Endothelial cell of umbilical vein (primary cell): ENCODE results near the gene PLEKHA7. TPM values are rescaled to one million over a fixed set of nuclear protein-coding genes. Genes with fewer than 3 reads are reported as not detected.

Experiments
- BruUV-seq: library from RNA; stranded (reverse); fragments of 400-500 nt; replicated peaks from 2 replicates; lab custom pipeline; 2021; lab: Mats Ljungman, UMichigan
- CTCF ChIA-PET: fragments of 300-600, 350-600 bp; sonication (Branson Sonifier 250); formaldehyde crosslinking; loops from one replicate; lab custom pipeline; 2021; ENCODE audit warnings: antibody characterized with exemption, inconsistent platforms; lab: Charles Lee
- POLR2A ChIA-PET: fragments of 300-600, 350-600 bp; sonication (Branson Sonifier 250); formaldehyde crosslinking; loops from one replicate; lab custom pipeline; 2021; ENCODE audit warnings: antibody characterized with exemption, inconsistent platforms; lab: Charles Lee
- DNase-seq: peaks from one replicate; pipeline ENCODE4 v3.0.0-alpha.2; 2011; ENCODE audit warnings: low read depth, low spot score
- FAIRE-seq: peaks from 2 replicates; lab custom pipeline; 2011; peaks lifted over from hg19 to GRCh38; lab: Jason Lieb, UNC
- H2AFZ ChIP-seq: 2 replicates; pipeline ENCODE4 v1.6.0; 2012; ENCODE audit warnings: low read depth, low read length, control low read depth, inconsistent platforms
- H3K27ac ChIP-seq: 2 replicates; pipeline ENCODE4 v1.5.1; 2011; ENCODE audit warnings: low read depth, mild to moderate bottlenecking, control low read depth, low read length, moderate library complexity; ENCODE audit not compliant: insufficient read depth
- H3K27me3 ChIP-seq, 2 experiments: 2 replicates each; pipeline versions ENCODE4 v1.6.0 to v1.6.1; 2011; ENCODE audit warnings: low read length in 2 of 2, mixed read lengths in 1 of 2; ENCODE audit not compliant: control insufficient read depth in 2 of 2, insufficient read depth in 2 of 2
- H3K36me3 ChIP-seq, 2 experiments: 2 replicates in 1 of 2; 3 replicates in 1 of 2; pipeline ENCODE4 v1.5.1; 2011; ENCODE audit warnings: low read length in 2 of 2, mild to moderate bottlenecking in 1 of 2, moderate library complexity in 1 of 2; ENCODE audit not compliant: control insufficient read depth in 2 of 2, insufficient read depth in 2 of 2; ENCODE audit errors: extremely low read depth in 1 of 2
- H3K4me1 ChIP-seq: 3 replicates; pipeline ENCODE4 v1.5.1; 2011; ENCODE audit warnings: mild to moderate bottlenecking, low read length; ENCODE audit not compliant: control insufficient read depth, insufficient read depth; ENCODE audit errors: extremely low read depth
- H3K4me2 ChIP-seq: 2 replicates; pipeline ENCODE4 v1.6.1; 2011; ENCODE audit warnings: low read length, control low read depth, mixed read lengths; ENCODE audit not compliant: insufficient read depth
- H3K4me3 ChIP-seq, 3 experiments: fragments of 200-600 bp in 1 of 3; sonication (generic), shearing (Covaris generic) in 1 of 3; replicated peaks in 1 of 3; 2 replicates each; pipeline ENCODE4 v1.5.1; 2011 to 2016; ENCODE audit warnings: control low read depth in 3 of 3, low read length in 3 of 3, mild to moderate bottlenecking in 2 of 3, inconsistent platforms in 1 of 3, low read depth in 1 of 3, moderate library complexity in 1 of 3; ENCODE audit not compliant: insufficient read depth in 1 of 3
- H3K79me2 ChIP-seq: 2 replicates; pipeline ENCODE4 v1.6.0; 2012; ENCODE audit warnings: low read length, inconsistent platforms; ENCODE audit not compliant: control insufficient read depth, insufficient read depth
- H3K9ac ChIP-seq: replicated peaks from 2 replicates; pipeline ENCODE3; 2011; ENCODE audit warnings: low read length, control low read depth; ENCODE audit not compliant: insufficient read depth; ENCODE audit errors: extremely low read depth
- H3K9me1 ChIP-seq: replicated peaks from 3 replicates; pipeline ENCODE4 v1.6.0; 2011; ENCODE audit warnings: mild to moderate bottlenecking, low read length; ENCODE audit not compliant: control insufficient read depth, insufficient read depth; ENCODE audit errors: extremely low read depth
- H3K9me3 ChIP-seq: replicated peaks from 2 replicates; pipeline ENCODE4 v1.5.1; 2012; ENCODE audit warnings: low read length, inconsistent platforms; ENCODE audit not compliant: control insufficient read depth, insufficient read depth
- H4K20me1 ChIP-seq: replicated peaks from 2 replicates; pipeline ENCODE3; 2011; ENCODE audit warnings: mild to moderate bottlenecking, low read length; ENCODE audit not compliant: control insufficient read depth, insufficient read depth; ENCODE audit errors: extremely low read depth
- EZH2 ChIP-seq: IDR thresholded peaks from 2 replicates; pipeline ENCODE4 v1.6.1; 2012; ENCODE audit warnings: borderline replicate concordance, low read depth, mild to moderate bottlenecking, moderate library complexity, low read length, inconsistent platforms; ENCODE audit not compliant: severe bottlenecking
- FOS ChIP-seq: IDR thresholded peaks from 2 replicates; pipeline ENCODE4 v1.6.1; 2011; ENCODE audit warnings: mild to moderate bottlenecking, low read length, moderate library complexity, borderline replicate concordance; ENCODE audit not compliant: insufficient read depth
- GATA2 ChIP-seq: IDR thresholded peaks from 2 replicates; pipeline ENCODE4 v1.7.0; 2011; ENCODE audit warnings: low read depth, mild to moderate bottlenecking, moderate library complexity, mixed read lengths, low read length; ENCODE audit not compliant: insufficient read length, insufficient read depth
- JUN ChIP-seq: IDR thresholded peaks from 2 replicates; pipeline ENCODE4 v1.6.1; 2011; ENCODE audit warnings: borderline replicate concordance, low read depth; ENCODE audit not compliant: insufficient read length, insufficient read depth
- MYC ChIP-seq: IDR thresholded peaks from one replicate; pipeline ENCODE4 v1.6.1; 2011; ENCODE audit warnings: mild to moderate bottlenecking, low read depth, low read length
- POLR2A ChIP-seq: IDR thresholded peaks from 2 replicates; pipeline ENCODE4 v1.6.1; 2012; ENCODE audit warnings: low read depth, mild to moderate bottlenecking, control low read depth, low read length
- POLR2AphosphoS5 ChIP-seq: IDR thresholded peaks from 2 replicates; pipeline ENCODE4 v1.6.1; 2012; ENCODE audit warnings: low read depth, mild to moderate bottlenecking, control low read depth, low read length, moderate library complexity; ENCODE audit not compliant: insufficient read depth
- dilution Hi-C: fragments of 300-500 bp; cut with MboI; formaldehyde crosslinking; loops from one replicate; pipeline ENCODE4 v1.15.0; 2019; ENCODE audit warnings: low sequenced_read_pairs; ENCODE audit not compliant: extremely low pct_ligation_motif_present
- intact Hi-C: fragments of 100-400 bp; cut with micrococcal nuclease; formaldehyde crosslinking; loops from one replicate; pipeline ENCODE4 v1.10.0; 2022
- polyA plus RNA-seq, 4 experiments: library from polyadenylated mRNA; depleted of rRNA in 3 of 4; stranded (reverse) in 3 of 4; unstranded in 1 of 4; fragments of >200 nt; gene quantifications; 2 replicates each; pipeline versions ENCODE4 v1.2.1 to v1.2.3, GENCODE V29; 2011 to 2012; ENCODE audit warnings: missing spikeins in 1 of 4
- total RNA-seq: library from RNA; stranded (reverse); gene quantifications from 2 replicates; pipeline ENCODE4 v1.2.3, GENCODE V29; 2021
- TF ChIP-seq, protein P1 (sequence below), 2 donors: IDR thresholded peaks; 1 replicate in 1 of 2; 2 replicates in 1 of 2; pipeline ENCODE4 v1.5.1; 2011; ENCODE audit warnings: low read length in 2 of 2, mild to moderate bottlenecking in 2 of 2, moderate library complexity in 2 of 2, control low read depth in 1 of 2, inconsistent platforms in 1 of 2, low read depth in 1 of 2; ENCODE audit not compliant: insufficient read depth in 1 of 2; ENCODE audit errors: extremely low read depth in 1 of 2
- TF ChIP-seq, protein P2 (sequence below): IDR thresholded peaks from 2 replicates; pipeline ENCODE4 v1.6.1; 2011; ENCODE audit not compliant: insufficient read depth, insufficient read length

Gene PLEKHA7
- total and polyA plus RNA-seq, 2 donors (not counting 3 experiments of a cell fraction or from before 2014, with no cell fraction given): 1.7 to 3.8 TPM

DNA sequence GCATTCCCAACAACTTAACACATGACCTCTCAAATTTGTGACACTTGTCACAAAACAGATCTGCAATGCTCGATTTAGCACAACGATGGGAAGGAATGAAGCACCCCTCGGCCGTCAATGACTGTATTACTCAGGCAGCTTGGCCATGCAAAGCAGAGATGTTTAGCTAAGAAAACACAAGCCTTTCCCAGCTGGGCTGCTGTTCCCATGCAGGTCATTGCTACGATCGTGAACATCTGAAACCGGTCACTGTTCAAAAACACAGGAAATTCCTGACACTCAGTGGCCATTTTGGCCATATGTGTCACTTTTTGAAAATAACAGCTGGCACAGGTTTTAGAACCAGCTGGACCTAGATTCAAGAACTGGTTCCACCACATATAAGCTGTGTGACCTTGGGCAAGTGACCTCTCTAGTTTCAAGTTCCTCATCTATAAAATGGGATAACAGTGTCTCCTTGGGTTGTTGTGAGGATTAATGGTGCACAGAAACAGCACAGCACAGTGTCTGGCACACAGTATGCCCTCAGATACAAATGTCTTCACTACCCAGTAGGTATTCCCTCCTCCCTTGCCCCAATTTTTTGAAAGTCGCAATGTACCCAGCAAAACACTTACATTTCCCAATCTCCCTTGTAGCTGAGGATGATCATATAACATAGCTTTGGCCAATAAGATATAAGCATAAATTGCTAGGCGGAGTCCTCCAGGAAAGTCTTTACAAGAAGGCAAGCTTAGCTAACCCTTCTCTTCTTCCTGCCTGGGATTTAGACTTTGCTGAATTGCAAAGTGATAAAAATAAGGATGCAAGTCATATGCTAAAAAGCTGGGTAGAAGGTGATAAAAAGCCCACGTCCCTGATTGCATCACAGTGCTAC is 182.7 kb downstream of the PLEKHA7 start:
- intact Hi-C loops: no loop called here
- Histone ChIP-seq H3K36me3 (no peaks in the 10 kb centered on the region), H3K4me1 (no peaks in the 10 kb centered on the region), H3K79me2 (no peaks in the 10 kb centered on the region), H3K4me3 (no peak overlapping the region), H3K9me1 (no peaks in the 10 kb centered on the region), H4K20me1 (no peaks in the 10 kb centered on the region), H3K9me3 (no peaks in the 10 kb centered on the region), H3K27ac (no peak overlapping the region), H3K27me3 (no peaks in the 10 kb centered on the region), H2AFZ (no peak overlapping the region), H3K9ac (no peak overlapping the region), H3K4me2 (no peak overlapping the region)
- DNase-seq (no peak), FAIRE-seq (no peak)
- BruUV-seq: no TSS peak
- CTCF ChIA-PET: interaction anchor here (1.1 to 7.7 kb wide), 3 partner anchors 10 to 21 kb away, joined by 3 to 68 read pairs (median 10); no protein-coding TSS in a partner anchor
- POLR2A ChIA-PET: interaction anchor here (0.6 kb wide), 1 partner anchor 10 kb away, joined by 4 read pairs; no protein-coding TSS in a partner anchor
- TF ChIP-seq, protein P1, sequence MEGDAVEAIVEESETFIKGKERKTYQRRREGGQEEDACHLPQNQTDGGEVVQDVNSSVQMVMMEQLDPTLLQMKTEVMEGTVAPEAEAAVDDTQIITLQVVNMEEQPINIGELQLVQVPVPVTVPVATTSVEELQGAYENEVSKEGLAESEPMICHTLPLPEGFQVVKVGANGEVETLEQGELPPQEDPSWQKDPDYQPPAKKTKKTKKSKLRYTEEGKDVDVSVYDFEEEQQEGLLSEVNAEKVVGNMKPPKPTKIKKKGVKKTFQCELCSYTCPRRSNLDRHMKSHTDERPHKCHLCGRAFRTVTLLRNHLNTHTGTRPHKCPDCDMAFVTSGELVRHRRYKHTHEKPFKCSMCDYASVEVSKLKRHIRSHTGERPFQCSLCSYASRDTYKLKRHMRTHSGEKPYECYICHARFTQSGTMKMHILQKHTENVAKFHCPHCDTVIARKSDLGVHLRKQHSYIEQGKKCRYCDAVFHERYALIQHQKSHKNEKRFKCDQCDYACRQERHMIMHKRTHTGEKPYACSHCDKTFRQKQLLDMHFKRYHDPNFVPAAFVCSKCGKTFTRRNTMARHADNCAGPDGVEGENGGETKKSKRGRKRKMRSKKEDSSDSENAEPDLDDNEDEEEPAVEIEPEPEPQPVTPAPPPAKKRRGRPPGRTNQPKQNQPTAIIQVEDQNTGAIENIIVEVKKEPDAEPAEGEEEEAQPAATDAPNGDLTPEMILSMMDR (IDR thresholded peaks at IDR 0.05; ENCODE audit: extremely low read depth in 1 of 2, insufficient read depth in 1 of 2, low read depth in 1 of 2, low read length in 2 of 2): no peak
- TF ChIP-seq MYC (no peak), FOS (no peak), EZH2 (no peak), POLR2AphosphoS5 (no peak), GATA2 (no peak), JUN (no peak), POLR2A (no peak)
- TF ChIP-seq, protein P2, sequence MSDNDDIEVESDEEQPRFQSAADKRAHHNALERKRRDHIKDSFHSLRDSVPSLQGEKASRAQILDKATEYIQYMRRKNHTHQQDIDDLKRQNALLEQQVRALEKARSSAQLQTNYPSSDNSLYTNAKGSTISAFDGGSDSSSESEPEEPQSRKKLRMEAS: no peak
- dilution Hi-C loops: no loop called here
